Measurements from ENCODE around the gene LMAN1.

DNA sequence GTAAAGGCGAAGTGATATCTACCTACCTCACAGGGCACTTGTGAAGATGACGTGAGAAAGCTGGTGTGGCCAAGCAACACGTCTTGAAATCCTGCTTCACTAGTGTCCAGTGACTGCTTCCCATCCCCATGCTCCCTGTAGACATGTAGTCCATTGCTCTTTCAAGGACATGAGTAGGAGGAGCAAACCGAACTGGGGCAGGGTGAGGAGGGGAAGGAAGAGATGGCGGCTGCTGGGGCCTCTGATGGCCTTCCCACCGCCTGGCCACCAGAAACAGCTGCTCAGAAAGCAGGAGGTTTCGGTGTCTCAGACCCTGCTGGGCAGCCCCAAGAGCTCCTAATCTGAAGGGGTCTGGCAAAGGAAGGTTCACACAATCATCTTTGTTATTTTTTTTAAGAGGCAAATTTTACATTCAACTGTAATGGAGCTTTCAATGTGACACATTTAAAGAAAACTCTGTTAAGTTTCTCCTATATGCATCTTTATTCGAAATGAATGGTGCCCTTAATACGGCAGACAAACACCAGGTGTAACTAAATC is 55.3 kb downstream of the LMAN1 start:
- TF ChIP-seq, protein P1, sequence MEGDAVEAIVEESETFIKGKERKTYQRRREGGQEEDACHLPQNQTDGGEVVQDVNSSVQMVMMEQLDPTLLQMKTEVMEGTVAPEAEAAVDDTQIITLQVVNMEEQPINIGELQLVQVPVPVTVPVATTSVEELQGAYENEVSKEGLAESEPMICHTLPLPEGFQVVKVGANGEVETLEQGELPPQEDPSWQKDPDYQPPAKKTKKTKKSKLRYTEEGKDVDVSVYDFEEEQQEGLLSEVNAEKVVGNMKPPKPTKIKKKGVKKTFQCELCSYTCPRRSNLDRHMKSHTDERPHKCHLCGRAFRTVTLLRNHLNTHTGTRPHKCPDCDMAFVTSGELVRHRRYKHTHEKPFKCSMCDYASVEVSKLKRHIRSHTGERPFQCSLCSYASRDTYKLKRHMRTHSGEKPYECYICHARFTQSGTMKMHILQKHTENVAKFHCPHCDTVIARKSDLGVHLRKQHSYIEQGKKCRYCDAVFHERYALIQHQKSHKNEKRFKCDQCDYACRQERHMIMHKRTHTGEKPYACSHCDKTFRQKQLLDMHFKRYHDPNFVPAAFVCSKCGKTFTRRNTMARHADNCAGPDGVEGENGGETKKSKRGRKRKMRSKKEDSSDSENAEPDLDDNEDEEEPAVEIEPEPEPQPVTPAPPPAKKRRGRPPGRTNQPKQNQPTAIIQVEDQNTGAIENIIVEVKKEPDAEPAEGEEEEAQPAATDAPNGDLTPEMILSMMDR (IDR thresholded peaks at IDR 0.05; ENCODE audit: insufficient read depth, low read length, poor library complexity, severe bottlenecking), result no peak
- 0 out of 2 replicates have a peak, but pooled peaks have one; percentile 72 for TF ChIP-seq EZH2phosphoT487 (conservative IDR thresholded peaks at IDR 0.05; ENCODE audit: low read length)

Data from SU-DHL-6 (cell line).